Measurements from ENCODE around the gene THAP5. TPM values are rescaled to one million over a fixed set of nuclear protein-coding genes. Genes with fewer than 3 reads are reported as not detected.
A peak's percentile ranks its signal among the peaks of the same experiment; 100 is the strongest.

Gene THAP5
- polyA plus RNA-seq, 2 of the 4 experiments (the other 2 are of a cell fraction) = 20.5 to 27.4 TPM

DNA sequence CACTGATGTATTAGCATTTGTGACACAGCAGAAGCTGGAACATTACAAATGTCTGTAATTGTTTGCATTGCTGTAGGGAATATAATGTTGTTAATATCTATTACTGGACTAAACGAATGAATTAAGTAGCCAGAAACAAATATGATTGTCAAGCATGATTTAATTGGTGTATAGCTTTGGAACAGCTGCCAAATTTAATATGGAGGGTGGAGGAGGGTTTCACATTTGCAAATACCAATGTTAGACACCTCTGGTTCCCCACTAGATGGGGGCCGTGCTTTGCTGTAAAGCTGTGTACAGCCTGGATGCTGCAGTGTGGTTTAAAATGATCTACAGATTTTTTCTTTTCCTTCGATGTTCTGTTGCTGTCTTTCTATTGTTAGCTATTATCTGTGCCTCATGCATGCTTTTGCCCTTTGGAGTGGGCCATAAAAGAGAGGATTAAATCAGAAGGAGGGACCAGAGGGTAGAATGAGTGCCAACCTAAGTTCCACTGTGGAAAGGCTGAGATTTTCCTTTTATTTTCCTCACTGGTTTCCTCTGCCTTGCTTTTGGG is 23.2 kb upstream of the THAP5 start:
- H3K4me2 ChIP-seq = no peak overlapping the region
- H3K4me1 ChIP-seq = no peaks in the 10 kb centered on the region
- TF ChIP-seq BHLHE40 (IDR thresholded peaks at IDR 0.05; ENCODE audit: low read depth, low read length) (no peak), MAZ (IDR thresholded peaks at IDR 0.05; ENCODE audit: borderline replicate concordance, low read depth, low read length) (no peak), CHD4 (IDR thresholded peaks at IDR 0.05; ENCODE audit: borderline replicate concordance) (no peak), RFX5 (IDR thresholded peaks at IDR 0.05) (no peak), RAD21 (conservative IDR thresholded peaks at IDR 0.05 in 1 of 2, IDR thresholded peaks at IDR 0.05 in 1 of 2) (peak; percentile 37 to 51; a peak in 4 of 5 replicates)
- TF ChIP-seq, protein P1, sequence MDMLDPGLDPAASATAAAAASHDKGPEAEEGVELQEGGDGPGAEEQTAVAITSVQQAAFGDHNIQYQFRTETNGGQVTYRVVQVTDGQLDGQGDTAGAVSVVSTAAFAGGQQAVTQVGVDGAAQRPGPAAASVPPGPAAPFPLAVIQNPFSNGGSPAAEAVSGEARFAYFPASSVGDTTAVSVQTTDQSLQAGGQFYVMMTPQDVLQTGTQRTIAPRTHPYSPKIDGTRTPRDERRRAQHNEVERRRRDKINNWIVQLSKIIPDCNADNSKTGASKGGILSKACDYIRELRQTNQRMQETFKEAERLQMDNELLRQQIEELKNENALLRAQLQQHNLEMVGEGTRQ (IDR thresholded peaks at IDR 0.05) = no peak
- TF ChIP-seq, protein P2, sequence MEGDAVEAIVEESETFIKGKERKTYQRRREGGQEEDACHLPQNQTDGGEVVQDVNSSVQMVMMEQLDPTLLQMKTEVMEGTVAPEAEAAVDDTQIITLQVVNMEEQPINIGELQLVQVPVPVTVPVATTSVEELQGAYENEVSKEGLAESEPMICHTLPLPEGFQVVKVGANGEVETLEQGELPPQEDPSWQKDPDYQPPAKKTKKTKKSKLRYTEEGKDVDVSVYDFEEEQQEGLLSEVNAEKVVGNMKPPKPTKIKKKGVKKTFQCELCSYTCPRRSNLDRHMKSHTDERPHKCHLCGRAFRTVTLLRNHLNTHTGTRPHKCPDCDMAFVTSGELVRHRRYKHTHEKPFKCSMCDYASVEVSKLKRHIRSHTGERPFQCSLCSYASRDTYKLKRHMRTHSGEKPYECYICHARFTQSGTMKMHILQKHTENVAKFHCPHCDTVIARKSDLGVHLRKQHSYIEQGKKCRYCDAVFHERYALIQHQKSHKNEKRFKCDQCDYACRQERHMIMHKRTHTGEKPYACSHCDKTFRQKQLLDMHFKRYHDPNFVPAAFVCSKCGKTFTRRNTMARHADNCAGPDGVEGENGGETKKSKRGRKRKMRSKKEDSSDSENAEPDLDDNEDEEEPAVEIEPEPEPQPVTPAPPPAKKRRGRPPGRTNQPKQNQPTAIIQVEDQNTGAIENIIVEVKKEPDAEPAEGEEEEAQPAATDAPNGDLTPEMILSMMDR (IDR thresholded peaks at IDR 0.05) = no peak
- ChIA-PET POLR2A (interaction anchor here (1.4 kb wide), 1 partner anchor 23 kb away, joined by 3 read pairs; the partner anchor contains the start of genes DNAJB9 and THAP5), CTCF (interaction anchor here (0.6 to 1.1 kb wide), 2 partner anchors 12 to 32 kb away, joined by 3 read pairs; no protein-coding TSS in a partner anchor)
- WGBS (ENCODE audit: missing lambda C conversion rate) = 25% methylated on average over 3 of the region's 3 CpGs
- H3K27ac ChIP-seq = no peak overlapping the region
- DNase-seq (ENCODE audit: low read depth in 1 of 2, low spot score in 1 of 2) = peak in 1 of 2 experiments; percentile 22
- no peak overlapping the region for H3K4me3 ChIP-seq
- FAIRE-seq = no peak
- peak; percentile 57 to 84; a peak in 3 of 6 replicates for ATAC-seq
- no peaks in the 10 kb centered on the region for H3K9me3 ChIP-seq

DNA sequence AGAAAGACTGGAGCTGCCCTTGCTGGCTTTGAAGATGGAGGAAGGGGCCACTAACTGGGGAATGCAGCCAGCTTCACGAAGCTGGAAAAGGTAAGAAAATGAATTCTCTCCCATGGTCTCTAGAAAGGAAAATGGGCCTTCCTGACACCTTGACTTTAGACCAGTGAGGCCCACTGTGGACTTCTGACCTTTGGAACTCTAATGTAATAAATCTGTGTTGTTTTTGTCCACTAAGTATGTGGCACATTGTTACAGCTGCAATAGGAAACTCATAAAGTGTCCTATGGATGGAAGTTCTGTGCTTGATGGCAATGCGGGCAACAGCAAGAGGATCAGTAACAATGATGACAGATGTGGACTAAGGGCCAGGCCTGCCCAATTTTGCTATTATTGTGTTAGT is 21.1 kb upstream of the THAP5 start:
- Histone ChIP-seq H3K4me3 (no peak overlapping the region), H3K4me2 (no peak overlapping the region), H3K4me1 (no peaks in the 10 kb centered on the region), H3K27ac (no peak overlapping the region), H3K9me3 (no peaks in the 10 kb centered on the region)
- ATAC-seq = no peak
- no peak for FAIRE-seq
- ChIA-PET CTCF (no interaction called here), POLR2A (no interaction called here)
- TF ChIP-seq, protein P3, sequence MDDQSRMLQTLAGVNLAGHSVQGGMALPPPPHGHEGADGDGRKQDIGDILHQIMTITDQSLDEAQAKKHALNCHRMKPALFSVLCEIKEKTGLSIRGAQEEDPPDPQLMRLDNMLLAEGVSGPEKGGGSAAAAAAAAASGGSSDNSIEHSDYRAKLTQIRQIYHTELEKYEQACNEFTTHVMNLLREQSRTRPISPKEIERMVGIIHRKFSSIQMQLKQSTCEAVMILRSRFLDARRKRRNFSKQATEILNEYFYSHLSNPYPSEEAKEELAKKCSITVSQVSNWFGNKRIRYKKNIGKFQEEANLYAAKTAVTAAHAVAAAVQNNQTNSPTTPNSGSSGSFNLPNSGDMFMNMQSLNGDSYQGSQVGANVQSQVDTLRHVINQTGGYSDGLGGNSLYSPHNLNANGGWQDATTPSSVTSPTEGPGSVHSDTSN (IDR thresholded peaks at IDR 0.05) = no peak
- TF ChIP-seq HOXA7 (CRISPR knock-in tag; IDR thresholded peaks at IDR 0.05) (no peak), MAZ (IDR thresholded peaks at IDR 0.05; ENCODE audit: borderline replicate concordance, low read depth, low read length) (no peak), E2F6 (IDR thresholded peaks at IDR 0.05; ENCODE audit: borderline replicate concordance, low read depth) (no peak), PHF8 (IDR thresholded peaks at IDR 0.05; ENCODE audit: borderline replicate concordance, low read depth) (no peak), HMGXB4 (CRISPR knock-in tag; IDR thresholded peaks at IDR 0.05; ENCODE audit: borderline replicate concordance) (no peak), HDAC2 (IDR thresholded peaks at IDR 0.05) (no peak), KDM5A (IDR thresholded peaks at IDR 0.05) (no peak)
- TF ChIP-seq, protein P4, sequence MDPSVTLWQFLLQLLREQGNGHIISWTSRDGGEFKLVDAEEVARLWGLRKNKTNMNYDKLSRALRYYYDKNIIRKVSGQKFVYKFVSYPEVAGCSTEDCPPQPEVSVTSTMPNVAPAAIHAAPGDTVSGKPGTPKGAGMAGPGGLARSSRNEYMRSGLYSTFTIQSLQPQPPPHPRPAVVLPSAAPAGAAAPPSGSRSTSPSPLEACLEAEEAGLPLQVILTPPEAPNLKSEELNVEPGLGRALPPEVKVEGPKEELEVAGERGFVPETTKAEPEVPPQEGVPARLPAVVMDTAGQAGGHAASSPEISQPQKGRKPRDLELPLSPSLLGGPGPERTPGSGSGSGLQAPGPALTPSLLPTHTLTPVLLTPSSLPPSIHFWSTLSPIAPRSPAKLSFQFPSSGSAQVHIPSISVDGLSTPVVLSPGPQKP (IDR thresholded peaks at IDR 0.05; ENCODE audit: low read depth, low read length) = no peak
- 49% methylated on average over 2 of the region's 2 CpGs for WGBS (ENCODE audit: missing lambda C conversion rate)
- no peak for DNase-seq (ENCODE audit: low read depth in 1 of 2, low spot score in 1 of 2)
